Mesenchymal stem cell (in vitro differentiated cells and primary cell): ENCODE measurements around the gene NUBPL.

Experiments used
- DNase-seq: peaks from one replicate; pipeline ENCODE4 v3.0.0-alpha.2; 2013
- H2AFZ ChIP-seq: one replicate; pipeline ENCODE4 v1.6.1; 2013; ENCODE audit warnings: low read depth, mild to moderate bottlenecking, control low read depth, inconsistent platforms, low read length, moderate library complexity
- H2AK5ac ChIP-seq: 2 replicates; pipeline ENCODE4 v1.6.1; 2013; ENCODE audit warnings: low read length, moderate library complexity, mild to moderate bottlenecking, inconsistent platforms; ENCODE audit not compliant: severe bottlenecking
- H2BK120ac ChIP-seq: one replicate; pipeline ENCODE4 v1.6.1; 2013; ENCODE audit warnings: low read depth, mild to moderate bottlenecking, inconsistent platforms, low read length, moderate library complexity
- H2BK12ac ChIP-seq, 2 experiments: one replicate each; pipeline ENCODE4 v1.6.1; 2013; ENCODE audit warnings: inconsistent platforms in 2 of 2, low read length in 2 of 2, mild to moderate bottlenecking in 2 of 2, moderate library complexity in 2 of 2, control low read depth in 1 of 2
- H2BK15ac ChIP-seq: one replicate; pipeline ENCODE4 v1.6.1; 2013; ENCODE audit warnings: mild to moderate bottlenecking, low read depth, inconsistent platforms; ENCODE audit not compliant: poor library complexity, severe bottlenecking
- H2BK5ac ChIP-seq: 2 replicates; pipeline ENCODE4 v1.6.1; 2013; ENCODE audit warnings: low read depth, mild to moderate bottlenecking, low read length, control low read depth, inconsistent platforms; ENCODE audit not compliant: poor library complexity, severe bottlenecking
- H3K14ac ChIP-seq, 2 experiments: one replicate each; pipeline ENCODE4 v1.6.1; 2013; ENCODE audit warnings: inconsistent platforms in 2 of 2, low read length in 2 of 2, control low read depth in 1 of 2, mild to moderate bottlenecking in 1 of 2, moderate library complexity in 1 of 2
- H3K18ac ChIP-seq, 2 experiments: one replicate each; pipeline ENCODE4 v1.6.1; 2013; ENCODE audit warnings: inconsistent platforms in 2 of 2, low read length in 2 of 2, control low read depth in 1 of 2, low read depth in 1 of 2, mild to moderate bottlenecking in 1 of 2
- H3K23ac ChIP-seq, 2 experiments: one replicate each; pipeline ENCODE4 v1.6.1; 2013; ENCODE audit warnings: inconsistent platforms in 2 of 2, low read length in 2 of 2, mild to moderate bottlenecking in 2 of 2, moderate library complexity in 2 of 2, control low read depth in 1 of 2
- H3K27ac ChIP-seq: 2 replicates; pipeline ENCODE4 v1.5.1; 2013; ENCODE audit warnings: mild to moderate bottlenecking, moderate library complexity, low read length, control low read depth, inconsistent platforms; ENCODE audit not compliant: poor library complexity, severe bottlenecking
- H3K27me3 ChIP-seq, 2 experiments: 2 replicates each; pipeline versions ENCODE4 v1.6.1 to v1.7.0; 2013; ENCODE audit warnings: low read length in 2 of 2, mild to moderate bottlenecking in 2 of 2, moderate library complexity in 2 of 2, control low read depth in 1 of 2, inconsistent platforms in 1 of 2; ENCODE audit not compliant: control insufficient read depth in 1 of 2, insufficient read depth in 1 of 2
- H3K36me3 ChIP-seq, 2 experiments: 2 replicates each; pipeline versions ENCODE4 v1.6.1 to v1.7.0; 2013; ENCODE audit warnings: low read length in 2 of 2, control low read depth in 1 of 2, inconsistent platforms in 1 of 2, low read depth in 1 of 2, mild to moderate bottlenecking in 1 of 2; ENCODE audit not compliant: insufficient read depth in 2 of 2, control insufficient read depth in 1 of 2
- H3K4ac ChIP-seq, 2 experiments: one replicate each; pipeline ENCODE4 v1.6.1; 2013; ENCODE audit warnings: inconsistent platforms in 2 of 2, low read length in 2 of 2, mild to moderate bottlenecking in 2 of 2, moderate library complexity in 2 of 2, control low read depth in 1 of 2, low read depth in 1 of 2
- H3K4me1 ChIP-seq: 2 replicates; pipeline ENCODE4 v1.6.1; 2013; ENCODE audit warnings: low read depth, low read length, control low read depth; ENCODE audit not compliant: control insufficient read depth, insufficient read depth
- H3K4me2 ChIP-seq: 2 replicates; pipeline ENCODE4 v1.6.1; 2013; ENCODE audit warnings: low read length, mild to moderate bottlenecking, inconsistent platforms; ENCODE audit not compliant: poor library complexity, severe bottlenecking
- H3K4me3 ChIP-seq, 2 experiments: 2 replicates each; pipeline versions ENCODE4 v1.5.1 to v1.7.0; 2013; ENCODE audit warnings: low read length in 2 of 2, mild to moderate bottlenecking in 2 of 2, control low read depth in 1 of 2, low read depth in 1 of 2; ENCODE audit not compliant: insufficient read depth in 1 of 2
- H3K79me1 ChIP-seq: replicated peaks from 2 replicates; pipeline ENCODE4 v1.6.1; 2013; ENCODE audit warnings: mild to moderate bottlenecking, control low read depth, low read length, inconsistent platforms; ENCODE audit not compliant: poor library complexity, severe bottlenecking
- H3K9ac ChIP-seq: 2 replicates; pipeline ENCODE4 v1.7.0; 2013; ENCODE audit warnings: mild to moderate bottlenecking, low read length, moderate library complexity
- H3K9me3 ChIP-seq: 2 replicates; pipeline ENCODE4 v1.7.0; 2013; ENCODE audit warnings: mild to moderate bottlenecking, low read length; ENCODE audit not compliant: control insufficient read depth
- H4K8ac ChIP-seq: one replicate; pipeline ENCODE4 v1.6.1; 2013; ENCODE audit warnings: inconsistent platforms, mild to moderate bottlenecking, low read length, moderate library complexity
- H4K91ac ChIP-seq: one replicate; pipeline ENCODE4 v1.6.1; 2013; ENCODE audit warnings: mild to moderate bottlenecking, low read length, inconsistent platforms
- WGBS: methylation state at CpG from one replicate; pipeline ENCODE4 v1.1.7; 2013; ENCODE audit warnings: mixed read lengths; 5-methylcytosine and 5-hydroxymethylcytosine counted together

The NUBPL gene

DNA sequence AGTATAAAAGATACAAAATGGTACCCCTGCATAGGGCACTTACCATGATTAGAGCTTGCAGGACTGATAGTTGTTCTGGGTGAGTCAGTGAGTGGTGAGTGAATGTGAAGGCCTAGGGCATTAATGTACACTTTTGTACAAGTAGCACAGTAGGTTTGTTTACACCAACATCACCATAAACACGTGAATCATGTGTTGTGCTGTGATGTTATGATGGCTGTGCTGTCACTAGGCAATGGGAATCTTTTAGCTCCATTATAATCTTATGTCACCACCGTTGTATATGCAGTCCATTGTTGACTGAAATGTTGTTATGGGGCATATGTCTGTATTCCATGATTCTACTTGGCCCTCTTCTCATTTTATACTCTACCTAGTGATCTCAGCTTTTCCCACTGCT is 11.8 kb downstream of the NUBPL start:
- 80% methylated on average over 1 of the region's 2 CpGs for WGBS
- no peaks in the 10 kb centered on the region for H3K27me3 ChIP-seq
- H4K91ac ChIP-seq = no peak overlapping the region
- no peak overlapping the region for H3K18ac ChIP-seq
- no peak overlapping the region for H3K27ac ChIP-seq
- H2AFZ ChIP-seq = no peak overlapping the region
- H2BK15ac ChIP-seq = no peak overlapping the region
- H3K4me1 ChIP-seq = no peaks in the 10 kb centered on the region
- no peak overlapping the region for H3K14ac ChIP-seq
- peak; percentile 73 for DNase-seq
- H4K8ac ChIP-seq = no peak overlapping the region
- no peak overlapping the region for H3K9ac ChIP-seq
- no peak overlapping the region for H3K23ac ChIP-seq
- no peak overlapping the region for H2BK5ac ChIP-seq
- no peak overlapping the region for H3K4ac ChIP-seq
- H3K4me2 ChIP-seq = no peak overlapping the region
- H3K79me1 ChIP-seq = peaks cover 3% of the 10 kb centered on the region
- H3K36me3 ChIP-seq = no peaks in the 10 kb centered on the region
- H3K4me3 ChIP-seq = no peak overlapping the region
- no peaks in the 10 kb centered on the region for H3K9me3 ChIP-seq
- no peak overlapping the region for H2BK12ac ChIP-seq
- H2BK120ac ChIP-seq = no peak overlapping the region
- no peak overlapping the region for H2AK5ac ChIP-seq

DNA sequence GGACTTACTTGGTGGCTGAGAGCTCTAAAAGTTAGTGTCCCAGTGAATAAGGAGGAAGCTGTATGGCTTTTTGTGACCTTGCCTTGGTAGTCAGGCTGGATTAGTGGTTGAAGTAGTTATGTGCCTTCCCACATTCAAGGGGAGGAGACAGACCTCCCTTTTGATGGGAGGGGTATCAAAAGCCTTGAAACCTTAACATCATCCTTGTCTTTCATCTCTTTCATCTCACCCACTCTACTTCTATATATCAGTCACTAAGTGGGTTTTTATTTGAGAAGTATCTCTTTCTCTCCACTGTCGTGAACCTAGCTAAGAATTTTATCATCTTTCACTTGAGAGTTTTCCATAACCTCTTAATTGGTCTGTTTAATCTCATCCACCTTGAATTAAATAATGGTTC is 15.7 kb downstream of the NUBPL start:
- Histone ChIP-seq H4K91ac (no peak overlapping the region), H3K27me3 (no peaks in the 10 kb centered on the region), H2BK15ac (no peak overlapping the region), H3K9me3 (no peaks in the 10 kb centered on the region), H3K79me1 (peaks cover 3% of the 10 kb centered on the region), H3K27ac (no peak overlapping the region), H3K23ac (no peak overlapping the region), H2AFZ (no peak overlapping the region), H3K4me1 (no peaks in the 10 kb centered on the region), H2BK120ac (no peak overlapping the region), H3K4me3 (no peak overlapping the region), H3K18ac (no peak overlapping the region), H2BK5ac (no peak overlapping the region), H3K14ac (no peak overlapping the region), H3K36me3 (no peaks in the 10 kb centered on the region), H3K9ac (no peak overlapping the region), H2AK5ac (no peak overlapping the region), H3K4ac (no peak overlapping the region), H4K8ac (no peak overlapping the region), H2BK12ac (no peak overlapping the region), H3K4me2 (no peak overlapping the region)
- DNase-seq = no peak
- 100% methylated on average over 1 of the region's 1 CpG for WGBS

DNA sequence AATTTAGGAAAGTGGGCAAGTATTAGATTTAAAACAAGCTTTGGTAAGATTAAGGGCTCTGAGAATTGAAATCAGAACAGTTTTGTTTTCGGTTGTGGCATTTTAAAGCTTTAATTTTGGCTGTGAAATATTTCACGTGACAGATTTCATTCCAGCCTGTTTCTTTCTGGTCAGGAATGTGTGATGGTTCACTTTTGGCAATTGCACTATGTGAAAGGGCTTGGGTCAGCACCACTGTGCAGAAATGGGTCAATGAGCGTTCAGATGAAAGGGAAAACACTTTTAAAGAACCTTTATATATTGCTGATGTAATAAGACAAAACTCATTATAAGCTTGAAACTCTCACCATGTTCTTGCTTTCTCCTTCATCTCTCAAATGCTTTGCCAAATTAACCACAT is 17.1 kb downstream of the NUBPL start:
- WGBS = 44% methylated on average over 2 of the region's 3 CpGs
- H3K4ac ChIP-seq = no peak overlapping the region
- no peak overlapping the region for H4K91ac ChIP-seq
- no peak overlapping the region for H2AK5ac ChIP-seq
- no peak overlapping the region for H3K4me3 ChIP-seq
- no peak overlapping the region for H3K23ac ChIP-seq
- no peak overlapping the region for H2BK120ac ChIP-seq
- peak overlapping the region; percentile 63 for H3K9ac ChIP-seq
- no peak for DNase-seq
- H2AFZ ChIP-seq = no peak overlapping the region
- H3K79me1 ChIP-seq = peaks cover 3% of the 10 kb centered on the region
- no peak overlapping the region for H3K18ac ChIP-seq
- no peaks in the 10 kb centered on the region for H3K27me3 ChIP-seq
- no peak overlapping the region for H2BK5ac ChIP-seq
- H3K4me2 ChIP-seq = no peak overlapping the region
- no peak overlapping the region for H3K27ac ChIP-seq
- H3K36me3 ChIP-seq = no peaks in the 10 kb centered on the region
- no peak overlapping the region for H3K14ac ChIP-seq
- no peak overlapping the region for H2BK12ac ChIP-seq
- H3K9me3 ChIP-seq = no peaks in the 10 kb centered on the region
- H4K8ac ChIP-seq = no peak overlapping the region
- H3K4me1 ChIP-seq = no peaks in the 10 kb centered on the region
- no peak overlapping the region for H2BK15ac ChIP-seq

DNA sequence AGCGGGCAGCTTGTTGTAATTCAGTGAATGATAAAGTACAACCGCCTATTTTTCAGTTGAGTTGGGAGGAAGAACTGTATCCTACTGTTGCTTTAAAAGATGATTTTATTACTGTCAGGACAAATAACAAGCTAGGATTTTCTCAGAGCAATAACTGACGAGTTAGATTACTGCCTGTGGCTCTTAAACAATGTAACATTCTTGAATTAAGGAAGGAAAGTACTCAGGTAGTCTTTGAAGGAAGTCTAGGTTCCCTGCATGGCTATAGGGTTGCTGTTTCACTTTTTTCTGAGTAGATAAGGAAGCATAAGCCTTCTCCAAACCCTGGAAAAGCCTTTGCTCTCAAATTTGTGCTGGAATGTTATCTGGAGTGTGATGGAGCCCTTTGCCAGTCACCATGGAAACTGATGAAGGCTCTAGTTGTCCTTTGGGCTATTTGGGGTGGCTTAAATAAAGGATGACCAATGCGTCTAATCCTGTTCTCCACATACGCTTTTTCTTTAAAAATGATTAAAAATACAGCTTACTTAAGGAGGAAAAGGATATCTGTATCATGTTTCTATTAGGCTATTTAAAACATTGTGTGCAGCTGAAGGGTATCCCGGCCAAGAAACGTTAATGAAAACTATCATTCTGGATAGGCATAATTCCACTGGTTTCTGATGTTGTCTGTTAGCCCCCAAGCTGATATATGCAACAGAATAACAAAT is 17.7 kb downstream of the NUBPL start:
- no peaks in the 10 kb centered on the region for H3K27me3 ChIP-seq
- H4K91ac ChIP-seq = no peak overlapping the region
- no peak overlapping the region for H3K4me2 ChIP-seq
- no peak overlapping the region for H3K23ac ChIP-seq
- no peak for DNase-seq
- no peak overlapping the region for H3K18ac ChIP-seq
- no peaks in the 10 kb centered on the region for H3K4me1 ChIP-seq
- no peak overlapping the region for H3K4ac ChIP-seq
- no peaks in the 10 kb centered on the region for H3K9me3 ChIP-seq
- H2AFZ ChIP-seq = no peak overlapping the region
- H2BK120ac ChIP-seq = no peak overlapping the region
- H2AK5ac ChIP-seq = no peak overlapping the region
- no peak overlapping the region for H4K8ac ChIP-seq
- no peak overlapping the region for H2BK15ac ChIP-seq
- H3K27ac ChIP-seq = no peak overlapping the region
- H3K14ac ChIP-seq = no peak overlapping the region
- H3K4me3 ChIP-seq = no peak overlapping the region
- no peak overlapping the region for H2BK5ac ChIP-seq
- H2BK12ac ChIP-seq = no peak overlapping the region
- WGBS = 99% methylated on average over 4 of the region's 7 CpGs
- peaks cover 3% of the 10 kb centered on the region for H3K79me1 ChIP-seq
- no peak overlapping the region for H3K9ac ChIP-seq
- no peaks in the 10 kb centered on the region for H3K36me3 ChIP-seq
